SK-N-SH (cell line): ENCODE measurements around the gene TULP3. TPM values are rescaled to one million over a fixed set of nuclear protein-coding genes. Genes with fewer than 3 reads are reported as not detected.

Experiments
- CTCF ChIA-PET: fragments of 300-600, 350-600 bp; formaldehyde crosslinking; extraction: SDS; loops from one replicate; lab custom pipeline; 2021; lab: Yijun Ruan, JAX
- POLR2A ChIA-PET: fragments of 350-600 bp; sonication (Branson Sonifier 250); formaldehyde crosslinking; extraction: SDS; loops from one replicate; lab custom pipeline; 2020; ENCODE audit warnings: antibody characterized with exemption, inconsistent platforms; lab: Yijun Ruan, JAX
- DNase-seq: peaks from one replicate; pipeline ENCODE4 v3.0.0; 2012
- H2AFZ ChIP-seq: fragments of 200-600 bp; sonication (generic); 2 replicates; pipeline ENCODE4 v1.8.1; 2016; ENCODE audit warnings: antibody characterized with exemption, mild to moderate bottlenecking, low read depth
- H3F3A ChIP-seq: fragments of 200-600 bp; sonication (generic); replicated peaks from 2 replicates; pipeline ENCODE3; 2016; ENCODE audit warnings: antibody characterized with exemption, mild to moderate bottlenecking; ENCODE audit not compliant: insufficient read depth
- H3K27ac ChIP-seq, 2 experiments: fragments of 200-500 bp in 1 of 2; fragments of 200-600 bp in 1 of 2; sonication (Bioruptor generic) in 1 of 2; sonication (generic), shearing (Covaris generic) in 1 of 2; 2 replicates each; pipeline versions ENCODE4 v1.5.1 to v1.6.1; 2014 to 2016; ENCODE audit warnings: low read depth in 2 of 2, inconsistent platforms in 1 of 2, low read length in 1 of 2, mild to moderate bottlenecking in 1 of 2, mixed read lengths in 1 of 2
- H3K27me3 ChIP-seq: fragments of 200-600 bp; sonication (generic), shearing (Covaris generic); 2 replicates; pipeline ENCODE4 v1.6.1; 2016; ENCODE audit warnings: mixed run types; ENCODE audit not compliant: insufficient read depth
- H3K36me3 ChIP-seq, 2 experiments: fragments of 200-500 bp in 1 of 2; fragments of 200-600 bp in 1 of 2; sonication (Bioruptor generic) in 1 of 2; sonication (generic) in 1 of 2; replicated peaks in 1 of 2; 2 replicates each; pipeline versions ENCODE3 to v1.5.1; 2014 to 2016; ENCODE audit warnings: low read length in 1 of 2, mild to moderate bottlenecking in 1 of 2; ENCODE audit not compliant: insufficient read depth in 2 of 2, control insufficient read depth in 1 of 2
- H3K4me1 ChIP-seq, 2 experiments: fragments of 200-500 bp in 1 of 2; fragments of 200-600 bp in 1 of 2; sonication (Bioruptor generic) in 1 of 2; sonication (generic), shearing (Covaris generic) in 1 of 2; 2 replicates each; pipeline versions ENCODE4 v1.5.1 to v1.6.1; 2014 to 2016; ENCODE audit warnings: low read depth in 1 of 2, low read length in 1 of 2, mixed run types in 1 of 2; ENCODE audit not compliant: insufficient read depth in 2 of 2, control insufficient read depth in 1 of 2
- H3K4me2 ChIP-seq: fragments of 200-600 bp; sonication (generic), shearing (Covaris generic); 2 replicates; pipeline ENCODE4 v1.6.1; 2017; ENCODE audit warnings: mixed run types
- H3K4me3 ChIP-seq, 2 experiments: fragments of 200-500 bp in 1 of 2; fragments of 200-600 bp in 1 of 2; sonication (Bioruptor generic) in 1 of 2; sonication (generic), shearing (Covaris generic) in 1 of 2; 2 replicates each; pipeline versions ENCODE4 v1.5.1 to v1.8.1; 2014 to 2016; ENCODE audit warnings: low read depth in 2 of 2, inconsistent platforms in 1 of 2, low read length in 1 of 2, mild to moderate bottlenecking in 1 of 2, mixed read lengths in 1 of 2, moderate library complexity in 1 of 2
- H3K79me2 ChIP-seq: fragments of 200-600 bp; sonication (generic); 2 replicates; pipeline ENCODE4 v1.8.1; 2017; ENCODE audit warnings: mild to moderate bottlenecking; ENCODE audit not compliant: insufficient read depth
- H3K9ac ChIP-seq: fragments of 200-600 bp; sonication (generic); 2 replicates; pipeline ENCODE4 v1.6.1; 2017; ENCODE audit warnings: mixed run types
- H3K9me2 ChIP-seq: fragments of 200-600 bp; sonication (generic); 2 replicates; pipeline ENCODE4 v1.6.1; 2017; ENCODE audit warnings: mixed run types
- H3K9me3 ChIP-seq: fragments of 200-600 bp; sonication (generic); 2 replicates; pipeline ENCODE4 v1.6.1; 2017; ENCODE audit warnings: mixed run types, mild to moderate bottlenecking, moderate library complexity
- H4K20me1 ChIP-seq: fragments of 200-600 bp; sonication (generic); 2 replicates; pipeline ENCODE4 v1.6.1; 2017; ENCODE audit warnings: mild to moderate bottlenecking, mixed run types; ENCODE audit not compliant: insufficient read depth
- CTCF ChIP-seq: fragments of 200-600 bp; sonication (generic); IDR thresholded peaks from 2 replicates; pipeline ENCODE4 v1.6.1; 2017; ENCODE audit warnings: antibody characterized with exemption, mild to moderate bottlenecking, moderate library complexity
- FOSL2 ChIP-seq: IDR thresholded peaks from 2 replicates; pipeline ENCODE4 v1.4.0; 2012; ENCODE audit warnings: low read depth, mild to moderate bottlenecking, moderate library complexity, borderline replicate concordance
- JUND ChIP-seq: IDR thresholded peaks from 2 replicates; pipeline ENCODE4 v1.4.0; 2012
- NFIC ChIP-seq: IDR thresholded peaks from 2 replicates; pipeline ENCODE4 v1.4.0; 2012; ENCODE audit warnings: borderline replicate concordance
- SMC3 ChIP-seq: IDR thresholded peaks from 2 replicates; pipeline ENCODE4 v1.6.1; 2012; ENCODE audit warnings: low read depth, low read length, improper control_type of control experiment
- WGBS: methylation state at CpG from one replicate; pipeline ENCODE4 v1.1.6; 2017; ENCODE audit warnings: low lambda C conversion rate; 5-methylcytosine and 5-hydroxymethylcytosine counted together
- polyA plus RNA-seq, 3 experiments: library from polyadenylated mRNA; depleted of rRNA; stranded (reverse); fragments of >200 nt; gene quantifications; 2 replicates each; pipeline ENCODE4 v1.2.3, GENCODE V29; 2012
- TF ChIP-seq, protein P1 (sequence below): IDR thresholded peaks from 2 replicates; pipeline ENCODE4; 2012
- TF ChIP-seq, protein P2 (sequence below): IDR thresholded peaks from 2 replicates; pipeline ENCODE4 v1.4.0; 2012; ENCODE audit warnings: low read depth, borderline replicate concordance

Gene TULP3
- polyA plus RNA-seq, 1 of the 3 experiments (the other 2 are of a cell fraction) = 22.6 TPM

DNA sequence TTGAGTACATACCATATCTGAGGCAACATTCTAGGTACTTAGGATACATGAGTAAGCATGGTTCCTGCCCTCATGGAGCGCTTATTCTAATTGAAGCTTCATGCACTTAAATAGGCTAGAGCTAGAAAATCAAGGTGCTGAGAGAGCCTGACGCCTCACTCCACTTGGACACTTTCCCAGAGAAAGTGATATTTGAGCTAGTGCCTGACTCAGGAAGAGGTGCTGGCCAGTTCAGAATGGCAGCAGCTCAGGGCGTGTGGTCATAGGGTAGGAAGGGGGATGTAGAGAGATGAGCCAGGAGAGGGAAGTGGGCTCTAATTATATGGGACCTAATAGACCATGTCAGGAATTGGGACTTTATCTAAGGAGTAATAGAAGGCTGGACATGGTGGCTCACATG lies 33.3 kb downstream of the TULP3 start:
- no peak overlapping the region for H3K4me2 ChIP-seq
- H3K79me2 ChIP-seq = peaks cover 20% of the 10 kb centered on the region; the same call in 1 of the 2 replicates
- no peaks in the 10 kb centered on the region for H3K27me3 ChIP-seq
- ChIA-PET POLR2A (no interaction called here), CTCF (interaction anchor here (0.7 to 1.0 kb wide), 2 partner anchors 39 to 110 kb away, joined by 5 read pairs; no protein-coding TSS in a partner anchor)
- peaks cover 3% of the 10 kb centered on the region; the same call in 1 of the 2 replicates for H4K20me1 ChIP-seq
- no peak for TF ChIP-seq SMC3
- TF ChIP-seq CTCF = no peak
- no peak overlapping the region for H3K4me3 ChIP-seq
- no peak overlapping the region for H2AFZ ChIP-seq
- DNase-seq = no peak
- H3K9me2 ChIP-seq = no peaks in the 10 kb centered on the region
- peaks cover 6% of the 10 kb centered on the region for H3F3A ChIP-seq
- peaks cover 5 to 58% of the 10 kb centered on the region in 2 experiments for H3K36me3 ChIP-seq
- WGBS = 98% methylated on average over 3 of the region's 3 CpGs
- no peaks in the 10 kb centered on the region for H3K9me3 ChIP-seq
- peaks cover 0 to 5% of the 10 kb centered on the region in 2 experiments; a peak in 1 of 4 replicates for H3K4me1 ChIP-seq
- H3K27ac ChIP-seq = no peak overlapping the region
- no peak overlapping the region for H3K9ac ChIP-seq

DNA sequence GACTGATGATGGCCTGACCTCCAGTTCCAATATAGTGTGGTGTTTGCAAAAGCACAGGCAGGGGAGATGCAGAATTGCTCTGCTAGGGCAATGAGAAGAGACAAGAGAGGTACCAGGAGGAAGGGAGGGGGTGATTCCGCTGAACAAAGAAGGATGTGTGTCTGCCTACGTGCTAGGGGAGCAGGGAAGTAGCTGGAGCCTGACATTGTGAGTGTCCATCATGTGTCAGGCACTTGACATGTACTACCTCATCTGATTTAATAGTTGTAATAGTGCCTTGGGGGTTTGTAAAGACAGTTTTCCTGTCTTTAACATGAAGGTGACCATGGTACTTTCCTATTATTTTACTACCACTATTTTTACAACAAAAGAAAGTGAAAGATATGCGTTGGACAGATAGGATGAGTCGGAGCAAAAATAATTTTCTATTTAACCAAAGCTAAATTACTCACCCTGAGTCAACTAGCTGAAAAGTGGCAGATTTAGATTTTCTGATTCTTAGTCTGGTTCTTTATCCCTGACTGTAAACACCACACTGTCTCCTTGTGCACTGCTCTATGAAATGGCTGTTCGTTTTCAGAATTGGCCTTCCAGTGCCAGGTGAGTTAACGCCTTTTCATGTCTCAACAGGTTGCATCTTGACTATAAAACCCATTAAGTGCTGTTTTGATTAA lies 34.8 kb downstream of the TULP3 start:
- Histone ChIP-seq H2AFZ (no peak overlapping the region), H3K27ac (peak overlapping the region in 1 of 2 experiments; percentile 56; a peak in 2 of 4 replicates), H3K79me2 (peaks cover 12% of the 10 kb centered on the region; the same call in 1 of the 2 replicates), H3K9me3 (no peaks in the 10 kb centered on the region), H4K20me1 (peaks cover 3% of the 10 kb centered on the region; the same call in 1 of the 2 replicates), H3K36me3 (peaks cover 5 to 55% of the 10 kb centered on the region in 2 experiments)
- TF ChIP-seq, protein P1, sequence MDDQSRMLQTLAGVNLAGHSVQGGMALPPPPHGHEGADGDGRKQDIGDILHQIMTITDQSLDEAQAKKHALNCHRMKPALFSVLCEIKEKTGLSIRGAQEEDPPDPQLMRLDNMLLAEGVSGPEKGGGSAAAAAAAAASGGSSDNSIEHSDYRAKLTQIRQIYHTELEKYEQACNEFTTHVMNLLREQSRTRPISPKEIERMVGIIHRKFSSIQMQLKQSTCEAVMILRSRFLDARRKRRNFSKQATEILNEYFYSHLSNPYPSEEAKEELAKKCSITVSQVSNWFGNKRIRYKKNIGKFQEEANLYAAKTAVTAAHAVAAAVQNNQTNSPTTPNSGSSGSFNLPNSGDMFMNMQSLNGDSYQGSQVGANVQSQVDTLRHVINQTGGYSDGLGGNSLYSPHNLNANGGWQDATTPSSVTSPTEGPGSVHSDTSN = peak; percentile 48
- TF ChIP-seq JUND (no peak), NFIC (no peak), FOSL2 (peak; percentile 33; the same call in 1 of the 2 replicates)
- TF ChIP-seq, protein P2, sequence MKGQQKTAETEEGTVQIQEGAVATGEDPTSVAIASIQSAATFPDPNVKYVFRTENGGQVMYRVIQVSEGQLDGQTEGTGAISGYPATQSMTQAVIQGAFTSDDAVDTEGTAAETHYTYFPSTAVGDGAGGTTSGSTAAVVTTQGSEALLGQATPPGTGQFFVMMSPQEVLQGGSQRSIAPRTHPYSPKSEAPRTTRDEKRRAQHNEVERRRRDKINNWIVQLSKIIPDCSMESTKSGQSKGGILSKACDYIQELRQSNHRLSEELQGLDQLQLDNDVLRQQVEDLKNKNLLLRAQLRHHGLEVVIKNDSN = no peak
- TF ChIP-seq, all 33 proteins: peak for 2
- peak overlapping the region; percentile 16; the same call in 1 of the 2 replicates for H3K9ac ChIP-seq
- peaks cover 0 to 5% of the 10 kb centered on the region in 2 experiments; a peak in 1 of 4 replicates for H3K4me1 ChIP-seq
- DNase-seq = no peak
- H3K4me3 ChIP-seq = 0 out of 4 replicates have a peak overlapping the region, but pooled peaks of 1 of the 2 experiments have one; percentile 1
- 61% methylated on average over 6 of the region's 6 CpGs for WGBS
- peaks cover 6% of the 10 kb centered on the region for H3F3A ChIP-seq
- ChIA-PET POLR2A (no interaction called here), CTCF (interaction anchor here (0.8 to 1.1 kb wide), 2 partner anchors 19 to 40 kb away, joined by 3 read pairs; no protein-coding TSS in a partner anchor)
- H3K27me3 ChIP-seq = no peaks in the 10 kb centered on the region
- H3K4me2 ChIP-seq = peak overlapping the region; percentile 56
- no peaks in the 10 kb centered on the region for H3K9me2 ChIP-seq
